ENCODE data around the gene ZNRF2. TPM values are rescaled to one million over a fixed set of nuclear protein-coding genes. Genes with fewer than 3 reads are reported as not detected.

Gene ZNRF2
- total RNA-seq, 4 donors from 2014 or later: 32.9 to 43.1 (median 35.4) TPM

DNA sequence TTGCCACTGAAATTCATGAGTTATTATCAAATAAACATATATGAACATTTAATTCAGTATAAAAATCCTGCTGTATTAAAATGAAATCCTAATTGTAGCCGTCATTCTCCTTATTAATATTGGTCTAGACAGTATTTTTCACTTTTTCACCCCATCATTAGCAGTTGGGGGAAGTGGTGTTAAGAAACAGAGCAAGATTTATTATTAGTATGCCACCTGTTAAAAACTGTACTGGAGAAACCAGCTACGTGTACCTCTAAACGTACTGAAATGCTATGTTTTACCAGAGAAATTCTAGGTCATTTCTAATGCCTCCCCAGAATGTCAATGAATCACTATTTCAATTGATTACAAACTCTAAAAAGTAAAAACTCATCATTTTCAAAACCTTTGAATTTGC is 9.8 kb upstream of the ZNRF2 start:
- no peak overlapping the region for H3K4me3 ChIP-seq (ENCODE audit: low read depth, poor library complexity, severe bottlenecking)
- 90% methylated on average over 3 of the region's 3 CpGs for WGBS, 2 donors
- DNase-seq (ENCODE audit: low spot score in 2 of 2): no peak
- intact Hi-C loops (cut with DNase I; ENCODE audit: low total_unique reads): loop anchor here (5.0 kb wide), 1 partner anchor 402 kb away; no protein-coding TSS in a partner anchor
- TF ChIP-seq POLR2A (IDR thresholded peaks at IDR 0.05): no peak
- TF ChIP-seq, protein P1, sequence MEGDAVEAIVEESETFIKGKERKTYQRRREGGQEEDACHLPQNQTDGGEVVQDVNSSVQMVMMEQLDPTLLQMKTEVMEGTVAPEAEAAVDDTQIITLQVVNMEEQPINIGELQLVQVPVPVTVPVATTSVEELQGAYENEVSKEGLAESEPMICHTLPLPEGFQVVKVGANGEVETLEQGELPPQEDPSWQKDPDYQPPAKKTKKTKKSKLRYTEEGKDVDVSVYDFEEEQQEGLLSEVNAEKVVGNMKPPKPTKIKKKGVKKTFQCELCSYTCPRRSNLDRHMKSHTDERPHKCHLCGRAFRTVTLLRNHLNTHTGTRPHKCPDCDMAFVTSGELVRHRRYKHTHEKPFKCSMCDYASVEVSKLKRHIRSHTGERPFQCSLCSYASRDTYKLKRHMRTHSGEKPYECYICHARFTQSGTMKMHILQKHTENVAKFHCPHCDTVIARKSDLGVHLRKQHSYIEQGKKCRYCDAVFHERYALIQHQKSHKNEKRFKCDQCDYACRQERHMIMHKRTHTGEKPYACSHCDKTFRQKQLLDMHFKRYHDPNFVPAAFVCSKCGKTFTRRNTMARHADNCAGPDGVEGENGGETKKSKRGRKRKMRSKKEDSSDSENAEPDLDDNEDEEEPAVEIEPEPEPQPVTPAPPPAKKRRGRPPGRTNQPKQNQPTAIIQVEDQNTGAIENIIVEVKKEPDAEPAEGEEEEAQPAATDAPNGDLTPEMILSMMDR (IDR thresholded peaks at IDR 0.05): no peak

DNA sequence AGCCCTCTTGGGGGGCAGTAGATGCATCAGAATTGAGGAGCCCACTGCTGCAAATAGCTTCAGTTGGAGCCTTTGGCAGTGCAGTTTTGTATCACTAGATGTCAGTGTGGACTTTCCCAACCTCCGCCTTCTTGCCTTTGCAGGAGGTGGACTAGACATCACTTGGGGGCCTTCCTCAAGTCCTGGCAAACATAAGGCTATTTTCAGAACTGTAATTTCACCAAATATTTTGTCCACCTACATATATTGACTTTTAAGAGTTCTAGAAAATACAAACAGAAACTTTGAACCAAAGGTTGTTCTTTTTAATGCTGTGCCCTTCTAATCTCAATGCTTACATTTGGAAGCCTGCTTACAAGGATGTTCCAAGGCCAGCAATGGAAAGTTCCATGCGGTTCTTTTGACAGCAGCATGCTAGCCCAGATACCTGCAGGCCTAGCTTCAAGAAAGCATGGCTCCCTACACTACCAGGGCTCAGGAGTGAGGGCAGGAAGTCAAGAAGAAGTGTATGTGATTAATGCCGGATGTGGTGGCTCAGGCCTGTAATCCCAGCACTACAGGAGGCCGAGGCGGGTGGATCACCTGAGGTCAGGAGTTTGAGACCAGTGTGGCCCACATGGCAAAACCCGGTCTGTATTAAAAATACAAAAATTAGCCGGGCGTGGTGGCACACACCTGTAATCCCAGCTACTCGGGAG is 8.0 kb upstream of the ZNRF2 start:
- DNase-seq (ENCODE audit: low spot score in 2 of 2): no peak
- intact Hi-C loops (cut with DNase I; ENCODE audit: low total_unique reads): loop anchor here (5.0 kb wide), 1 partner anchor 404 kb away; no protein-coding TSS in a partner anchor
- no peak overlapping the region for H3K4me3 ChIP-seq (ENCODE audit: low read depth, poor library complexity, severe bottlenecking)
- TF ChIP-seq, protein P1 (IDR thresholded peaks at IDR 0.05): peak in 1 of 3 donors; percentile 24
- no peak for TF ChIP-seq POLR2A (IDR thresholded peaks at IDR 0.05)
- WGBS, 2 donors: 86 to 90% methylated on average over 9 of the region's 9 CpGs

DNA sequence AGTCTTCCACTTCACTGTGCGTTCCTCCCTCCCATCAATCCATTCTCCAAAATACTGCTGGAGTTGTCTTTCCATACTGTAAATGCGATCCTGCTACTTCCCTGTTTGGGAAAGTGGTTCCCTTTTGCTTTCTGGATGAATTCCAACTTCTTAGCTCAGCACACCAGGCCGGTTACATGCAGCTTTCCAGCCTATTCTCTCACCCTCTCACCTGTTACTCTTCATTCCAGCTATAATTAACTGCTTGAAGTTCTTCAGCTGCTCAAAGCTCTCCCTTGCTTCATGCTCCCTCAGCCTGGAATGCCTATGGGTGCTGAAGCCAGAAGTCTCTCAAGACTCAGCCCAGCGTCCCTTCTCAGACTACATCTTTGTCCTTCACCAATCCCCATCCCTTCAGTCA is 6.0 kb upstream of the ZNRF2 start:
- intact Hi-C loops (cut with DNase I; ENCODE audit: low total_unique reads): loop anchor here (5.0 kb wide), 1 partner anchor 406 kb away; no protein-coding TSS in a partner anchor
- DNase-seq (ENCODE audit: low spot score in 2 of 2): no peak
- WGBS, 2 donors: 66 to 78% methylated on average over 4 of the region's 4 CpGs
- TF ChIP-seq, protein P1 (IDR thresholded peaks at IDR 0.05): no peak
- TF ChIP-seq POLR2A (IDR thresholded peaks at IDR 0.05): no peak
- H3K4me3 ChIP-seq (ENCODE audit: low read depth, poor library complexity, severe bottlenecking): no peak overlapping the region

DNA sequence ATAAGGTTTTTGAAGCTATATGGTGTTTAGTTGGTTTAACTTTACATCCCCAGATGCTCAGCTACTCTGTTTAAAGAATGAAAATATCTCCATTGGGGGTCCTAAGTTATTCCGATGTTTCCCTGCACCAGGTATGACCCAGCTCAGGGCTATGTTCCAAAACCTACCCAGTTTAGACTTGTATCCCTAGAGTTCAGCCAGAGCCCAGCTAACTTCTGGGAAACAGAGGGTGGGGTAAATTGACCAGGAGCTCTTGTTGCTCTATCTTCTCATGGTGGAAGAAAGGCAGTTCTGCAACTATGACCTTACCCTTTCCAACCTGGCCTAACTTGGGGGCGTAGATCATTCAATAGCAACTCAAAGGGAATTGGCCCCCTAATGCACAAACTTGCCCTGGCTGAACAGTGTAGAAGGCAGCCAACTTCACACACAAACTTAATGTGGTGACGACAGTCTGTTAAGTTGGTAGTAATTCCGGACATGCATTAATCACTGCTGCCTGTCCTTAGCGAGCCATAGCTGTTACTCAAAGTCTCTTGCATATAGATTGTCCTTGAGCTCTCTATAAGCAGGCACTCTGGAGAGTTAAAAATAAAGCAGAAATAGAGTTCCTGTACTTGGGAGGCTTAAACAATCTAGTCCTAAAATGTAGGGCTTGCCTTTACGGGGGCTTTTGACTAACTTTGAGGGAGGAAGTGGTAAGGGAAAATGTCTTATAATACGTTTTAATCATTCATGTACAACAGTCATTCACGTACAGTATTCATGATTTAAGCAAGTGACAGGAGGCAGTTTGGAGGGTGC is 5.3 kb upstream of the ZNRF2 start:
- no peak overlapping the region for H3K4me3 ChIP-seq (ENCODE audit: low read depth, poor library complexity, severe bottlenecking)
- WGBS, 2 donors: 64 to 68% methylated on average over 8 of the region's 8 CpGs
- TF ChIP-seq POLR2A (IDR thresholded peaks at IDR 0.05): no peak
- TF ChIP-seq, protein P1 (IDR thresholded peaks at IDR 0.05): no peak
- DNase-seq (ENCODE audit: low spot score in 2 of 2): no peak
- intact Hi-C loops (cut with DNase I; ENCODE audit: low total_unique reads): loop anchor here (5.0 kb wide), 1 partner anchor 407 kb away; no protein-coding TSS in a partner anchor

DNA sequence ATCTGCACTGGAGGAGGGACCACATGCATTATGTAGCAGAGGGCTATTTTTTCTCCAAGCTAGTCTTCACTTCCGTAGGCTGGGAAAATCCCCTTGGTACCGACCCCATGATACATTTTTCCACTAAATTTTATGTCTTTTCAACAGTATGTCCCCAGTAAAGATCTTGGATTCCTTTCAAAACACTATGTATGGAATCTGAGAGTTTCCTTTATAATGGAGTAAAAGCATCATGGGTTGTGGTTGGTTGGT is 4.8 kb upstream of the ZNRF2 start:
- 50 to 67% methylated on average over 2 of the region's 2 CpGs for WGBS, 2 donors
- no peak overlapping the region for H3K4me3 ChIP-seq (ENCODE audit: low read depth, poor library complexity, severe bottlenecking)
- DNase-seq (ENCODE audit: low spot score in 2 of 2): no peak
- intact Hi-C loops (cut with DNase I; ENCODE audit: low total_unique reads): loop anchor here (5.0 kb wide), 1 partner anchor 407 kb away; no protein-coding TSS in a partner anchor
- TF ChIP-seq, protein P1 (IDR thresholded peaks at IDR 0.05): no peak
- TF ChIP-seq POLR2A (IDR thresholded peaks at IDR 0.05): no peak
